MM.1S (cell line): ENCODE data around the gene HPCAL1.

Experiments used
- DNase-seq: peaks from one replicate; pipeline ENCODE4 v3.0.0-alpha.2; 2015
- H2AFZ ChIP-seq: fragments of 300-600 bp; sonication (generic); 2 replicates; pipeline ENCODE4 v1.6.0; 2016; ENCODE audit warnings: antibody characterized with exemption, low read length
- H3F3A ChIP-seq: fragments of 300-600 bp; sonication (generic); 2 replicates; pipeline ENCODE4 v1.6.1; 2016; ENCODE audit warnings: mild to moderate bottlenecking, antibody characterized with exemption, low read length, moderate library complexity, mixed read lengths; ENCODE audit not compliant: insufficient read depth
- H3K27ac ChIP-seq: fragments of 300-600 bp; sonication (generic); 2 replicates; pipeline ENCODE4 v1.5.1; 2016; ENCODE audit warnings: mild to moderate bottlenecking, low read length
- H3K27me3 ChIP-seq: fragments of 300-600 bp; sonication (generic); replicated peaks from 2 replicates; pipeline ENCODE4 v1.6.0; 2016; ENCODE audit warnings: low read length; ENCODE audit not compliant: insufficient read depth
- H3K36me3 ChIP-seq: fragments of 300-600 bp; sonication (generic); replicated peaks from 2 replicates; pipeline ENCODE4 v1.6.1; 2016; ENCODE audit warnings: mild to moderate bottlenecking, low read length, mixed read lengths; ENCODE audit not compliant: insufficient read depth
- H3K4me1 ChIP-seq: fragments of 300-600 bp; sonication (generic); 2 replicates; pipeline ENCODE4 v1.6.1; 2016; ENCODE audit warnings: low read length, mixed read lengths
- H3K4me2 ChIP-seq: fragments of 300-600 bp; sonication (generic); 2 replicates; pipeline ENCODE4 v1.6.0; 2016; ENCODE audit warnings: low read depth, low read length
- H3K4me3 ChIP-seq: fragments of 300-600 bp; sonication (generic); 2 replicates; pipeline ENCODE4 v1.5.1; 2016; ENCODE audit warnings: low read length, mixed read lengths
- H3K79me2 ChIP-seq: fragments of 300-600 bp; sonication (generic); 2 replicates; pipeline ENCODE4 v1.6.1; 2016; ENCODE audit warnings: mixed run types, low read length, mixed read lengths
- H3K9ac ChIP-seq: fragments of 300-600 bp; sonication (generic); 2 replicates; pipeline ENCODE4 v1.6.1; 2016; ENCODE audit warnings: low read length, mixed read lengths
- H3K9me2 ChIP-seq: fragments of 300-600 bp; sonication (generic); replicated peaks from 2 replicates; pipeline ENCODE4 v1.6.1; 2016; ENCODE audit warnings: mild to moderate bottlenecking, low read length, mixed read lengths; ENCODE audit not compliant: insufficient read depth
- H3K9me3 ChIP-seq: fragments of 300-600 bp; sonication (generic); replicated peaks from 2 replicates; pipeline ENCODE4 v1.6.1; 2016; ENCODE audit warnings: mild to moderate bottlenecking, low read length, mixed read lengths; ENCODE audit not compliant: insufficient read depth
- H4K20me1 ChIP-seq: fragments of 300-600 bp; sonication (generic); 2 replicates; pipeline ENCODE4 v1.6.1; 2016; ENCODE audit warnings: mild to moderate bottlenecking, low read length, moderate library complexity, mixed read lengths; ENCODE audit not compliant: insufficient read depth
- CTCF ChIP-seq: fragments of 300-600 bp; sonication (generic); IDR thresholded peaks from 2 replicates; pipeline ENCODE4 v1.5.1; 2016; ENCODE audit warnings: antibody characterized with exemption, low read length, mixed read lengths
- EZH2 ChIP-seq: fragments of 300-600 bp; sonication (generic); optimal IDR thresholded peaks from 2 replicates; pipeline ENCODE3; 2017; ENCODE audit warnings: low read depth, mild to moderate bottlenecking, antibody characterized with exemption, low read length, mixed read lengths
- EZH2phosphoT487 ChIP-seq: fragments of 300-600 bp; sonication (generic); IDR thresholded peaks from 2 replicates; pipeline ENCODE4 v1.6.1; 2018; ENCODE audit warnings: antibody characterized with exemption, low read length

Gene HPCAL1

GRCh38 chr2:10426726-10427617 is 124.3 kb downstream of the HPCAL1 start:
- Histone ChIP-seq H3K4me2 (no peak overlapping the region), H3K9ac (no peak overlapping the region), H3F3A (no peaks in the 10 kb centered on the region), H3K4me3 (no peak overlapping the region), H3K4me1 (no peaks in the 10 kb centered on the region), H3K9me3 (no peaks in the 10 kb centered on the region), H3K36me3 (no peaks in the 10 kb centered on the region), H3K27me3 (no peaks in the 10 kb centered on the region), H4K20me1 (no peaks in the 10 kb centered on the region), H3K79me2 (no peaks in the 10 kb centered on the region), H2AFZ (no peak overlapping the region), H3K27ac (no peak overlapping the region), H3K9me2 (no peaks in the 10 kb centered on the region)
- no peak for DNase-seq
- TF ChIP-seq CTCF (no peak), EZH2 (no peak), EZH2phosphoT487 (no peak)

- H3K9me2 ChIP-seq = no peaks in the 10 kb centered on the region
- H3K79me2 ChIP-seq = no peaks in the 10 kb centered on the region
- no peaks in the 10 kb centered on the region for H3K27me3 ChIP-seq
- H3K4me3 ChIP-seq = no peak overlapping the region
- no peak overlapping the region for H3K27ac ChIP-seq
- H3K4me2 ChIP-seq = no peak overlapping the region
- no peak overlapping the region for H3K9ac ChIP-seq
- no peaks in the 10 kb centered on the region for H3K4me1 ChIP-seq
- no peaks in the 10 kb centered on the region for H3K36me3 ChIP-seq
- no peak overlapping the region for H2AFZ ChIP-seq
- H3K9me3 ChIP-seq = no peaks in the 10 kb centered on the region
- no peaks in the 10 kb centered on the region for H3F3A ChIP-seq
- no peak for TF ChIP-seq EZH2phosphoT487
- TF ChIP-seq EZH2 = no peak
- TF ChIP-seq CTCF = no peak
- no peak for DNase-seq
- no peaks in the 10 kb centered on the region for H4K20me1 ChIP-seq
Measured at GRCh38 chr2:10427618-10427949, 124.9 kb downstream of the HPCAL1 start.

- Histone ChIP-seq H3K9ac (no peak overlapping the region), H3K79me2 (no peaks in the 10 kb centered on the region), H3K4me3 (no peak overlapping the region), H2AFZ (no peak overlapping the region), H3K9me2 (no peaks in the 10 kb centered on the region), H3K27me3 (no peaks in the 10 kb centered on the region), H3F3A (no peaks in the 10 kb centered on the region), H3K4me1 (no peaks in the 10 kb centered on the region), H3K4me2 (no peak overlapping the region), H4K20me1 (no peaks in the 10 kb centered on the region), H3K9me3 (no peaks in the 10 kb centered on the region), H3K36me3 (no peaks in the 10 kb centered on the region), H3K27ac (no peak overlapping the region)
- no peak for DNase-seq
- TF ChIP-seq EZH2phosphoT487 = no peak
- no peak for TF ChIP-seq EZH2
- no peak for TF ChIP-seq CTCF
Measured at GRCh38 chr2:10428355-10428754, 125.7 kb downstream of the HPCAL1 start.
